H1 (cell line): ENCODE results near the gene GFY.

Experiments
- NRF1 ChIP-seq: IDR thresholded peaks from 2 replicates; pipeline ENCODE4 v1.6.1; 2011; ENCODE audit warnings: mild to moderate bottlenecking, low read depth, low read length, improper control_type of control experiment
- RNF2 ChIP-seq: fragments of 200-900, 300-1000 bp; sonication (generic); IDR thresholded peaks from 2 replicates; pipeline ENCODE4 v1.7.1; 2016; ENCODE audit warnings: borderline replicate concordance, low read depth, mild to moderate bottlenecking, antibody characterized with exemption, low read length; ENCODE audit not compliant: poor library complexity, severe bottlenecking; ENCODE audit errors: missing control alignments
- SIRT6 ChIP-seq: IDR thresholded peaks from one replicate; pipeline ENCODE4 v1.7.1; 2012; ENCODE audit warnings: low read length, inconsistent platforms
- SRF ChIP-seq: IDR thresholded peaks from 2 replicates; pipeline ENCODE4 v1.6.1; 2011; ENCODE audit warnings: mild to moderate bottlenecking, low read depth, low read length, moderate library complexity
- YY1 ChIP-seq: IDR thresholded peaks from 2 replicates; pipeline ENCODE4 v1.6.1; 2011; ENCODE audit warnings: low read depth, mild to moderate bottlenecking, low read length

DNA sequence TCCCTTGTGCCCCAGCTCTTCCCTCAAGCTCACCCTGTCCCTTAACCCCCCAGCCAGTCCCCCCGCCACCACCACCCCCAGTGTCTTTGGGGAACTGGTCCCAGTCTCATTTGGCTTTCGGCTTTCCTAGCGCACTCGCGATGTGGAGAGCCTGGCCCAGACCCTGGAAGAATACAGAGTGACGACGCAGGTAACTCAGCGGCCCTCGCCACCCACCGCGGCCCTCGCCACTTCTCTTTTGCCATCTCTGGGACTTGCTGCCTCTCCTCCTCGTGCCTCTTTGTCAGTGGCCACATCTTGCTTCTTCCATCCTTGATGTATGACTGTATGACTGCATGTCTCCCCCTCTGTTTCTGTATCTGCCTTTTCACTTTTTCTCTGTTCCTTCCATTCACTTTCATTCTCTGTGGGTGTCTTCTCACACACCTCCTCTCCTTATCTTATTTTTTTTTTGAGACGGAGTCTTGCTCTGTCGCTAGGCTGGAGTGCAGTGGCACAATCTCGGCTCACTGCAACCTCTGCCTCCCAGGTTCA is 17.6 kb upstream of the GFY start:
- TF ChIP-seq SRF (no peak), NRF1 (no peak), RNF2 (no peak), SIRT6 (no peak), YY1 (no peak)
